Left renal cortex interstitium (tissue), 4 donors: ENCODE measurements around the gene CCDC134. TPM values are rescaled to one million over a fixed set of nuclear protein-coding genes. Genes with fewer than 3 reads are reported as not detected.
"Not testable (repeated sequence)": the region's sequence is repeated elsewhere in the genome, so short reads cannot be mapped to it uniquely, and the experiment has no call there.

ENCODE experiments used
- DNase-seq, 4 donors: peaks; one replicate each; pipeline ENCODE4 v3.0.0-alpha.2; 2013; ENCODE audit warnings: low read depth in 4 of 4, low spot score in 2 of 4, missing footprints in 1 of 4
- polyA plus RNA-seq, 4 donors: library from polyadenylated mRNA; unstranded; fragments of 120-200 nt; gene quantifications; one replicate each; pipeline ENCODE4 v1.2.1, GENCODE V29; 2013; ENCODE audit not compliant: insufficient read length in 4 of 4

CCDC134 gene
- polyA plus RNA-seq, 4 donors, result 7.8 to 10.8 (median 9.8) TPM

- DNase-seq, result no peak
Measured at GRCh38 chr22:41840216-41840615, 39.7 kb downstream of the CCDC134 start.

GRCh38 chr22:41841085-41841712 is 40.7 kb downstream of the CCDC134 start:
- DNase-seq, result no peak

- no peak for DNase-seq
Measured at GRCh38 chr22:41842996-41843970, 42.8 kb downstream of the CCDC134 start.

GRCh38 chr22:41844036-41844435 is 43.6 kb downstream of the CCDC134 start:
- DNase-seq, result no peak

- no peak for DNase-seq
Measured at GRCh38 chr22:41844513-41844912, 44.0 kb downstream of the CCDC134 start.

GRCh38 chr22:41845380-41846267 is 45.1 kb downstream of the CCDC134 start:
- DNase-seq, result no peak

- DNase-seq, result no peak
Measured at GRCh38 chr22:41846268-41846987, 45.9 kb downstream of the CCDC134 start.

GRCh38 chr22:41847300-41847699 is 46.8 kb downstream of the CCDC134 start:
- DNase-seq, result no peak

- no peak for DNase-seq
Measured at GRCh38 chr22:41848468-41848867, 48.0 kb downstream of the CCDC134 start.

GRCh38 chr22:41856469-41856868 is 56.0 kb downstream of the CCDC134 start:
- DNase-seq, result no peak

- DNase-seq, result no peak
Measured at GRCh38 chr22:41857155-41857859, 56.8 kb downstream of the CCDC134 start.

- no peak for DNase-seq
Measured at GRCh38 chr22:41857860-41858199, 57.4 kb downstream of the CCDC134 start.

GRCh38 chr22:41862160-41862529 is 61.7 kb downstream of the CCDC134 start:
- peak in 2 of 4 donors; percentile 26 to 29 for DNase-seq

- DNase-seq, result no peak
Measured at GRCh38 chr22:41862530-41863266, 62.2 kb downstream of the CCDC134 start.

- DNase-seq, result no peak
Measured at GRCh38 chr22:41863472-41863871, 63.0 kb downstream of the CCDC134 start.

GRCh38 chr22:41868556-41868955 is 68.1 kb downstream of the CCDC134 start:
- no peak for DNase-seq

GRCh38 chr22:41870081-41870480 is 69.6 kb downstream of the CCDC134 start:
- DNase-seq, result not testable (repeated sequence)

- DNase-seq, result no peak
Measured at GRCh38 chr22:41870786-41871185, 70.3 kb downstream of the CCDC134 start.

- DNase-seq, result no peak
Measured at GRCh38 chr22:41873391-41873790, 72.9 kb downstream of the CCDC134 start.
